Neuronal stem cell (in vitro differentiated cells): ENCODE measurements around the gene CORIN.

Experiments used
- DNase-seq: peaks from one replicate; pipeline ENCODE4 v3.0.0-alpha.2; 2013; ENCODE audit warnings: low spot score
- H2AFZ ChIP-seq: one replicate; pipeline ENCODE4 v1.6.1; 2013; ENCODE audit warnings: mild to moderate bottlenecking, low read length, inconsistent platforms
- H2AK5ac ChIP-seq: 2 replicates; pipeline ENCODE4 v1.6.1; 2013; ENCODE audit warnings: low read depth, mild to moderate bottlenecking, inconsistent platforms, low read length, moderate library complexity, mixed read lengths
- H2BK120ac ChIP-seq: 2 replicates; pipeline ENCODE4 v1.6.1; 2013; ENCODE audit warnings: low read depth, mild to moderate bottlenecking, inconsistent platforms, low read length, moderate library complexity, mixed read lengths
- H2BK12ac ChIP-seq: one replicate; pipeline ENCODE4 v1.6.1; 2013; ENCODE audit warnings: low read length, inconsistent platforms
- H2BK15ac ChIP-seq: 2 replicates; pipeline ENCODE4 v1.6.1; 2013; ENCODE audit warnings: mild to moderate bottlenecking, low read length, inconsistent platforms, mixed read lengths
- H2BK5ac ChIP-seq: one replicate; pipeline ENCODE4 v1.6.1; 2013; ENCODE audit warnings: inconsistent platforms, mild to moderate bottlenecking, low read length, moderate library complexity
- H3K14ac ChIP-seq: one replicate; pipeline ENCODE4 v1.6.1; 2013; ENCODE audit warnings: low read length, inconsistent platforms
- H3K18ac ChIP-seq: 2 replicates; pipeline ENCODE4 v1.6.1; 2013; ENCODE audit warnings: low read length, inconsistent platforms
- H3K23ac ChIP-seq: 2 replicates; pipeline ENCODE4 v1.6.1; 2013; ENCODE audit warnings: low read depth, mild to moderate bottlenecking, mixed read lengths, low read length, inconsistent platforms; ENCODE audit not compliant: poor library complexity
- H3K27ac ChIP-seq: replicated peaks from 3 replicates; pipeline ENCODE4 v1.5.1; 2013; ENCODE audit warnings: low read length, inconsistent platforms
- H3K27me3 ChIP-seq, 3 experiments: 2 replicates each; pipeline ENCODE4 v1.6.1; 2013; ENCODE audit warnings: low read length in 3 of 3, mild to moderate bottlenecking in 2 of 3, inconsistent platforms in 1 of 3, low read depth in 1 of 3, mixed read lengths in 1 of 3, moderate library complexity in 1 of 3; ENCODE audit not compliant: control insufficient read depth in 3 of 3, insufficient read depth in 3 of 3
- H3K36me3 ChIP-seq, 2 donors: replicated peaks in 1 of 2; 2 replicates each; pipeline ENCODE4 v1.6.1; 2013; ENCODE audit warnings: low read length in 2 of 2; ENCODE audit not compliant: control insufficient read depth in 2 of 2, insufficient read depth in 2 of 2
- H3K4ac ChIP-seq: 2 replicates; pipeline ENCODE4 v1.6.1; 2013; ENCODE audit warnings: inconsistent platforms, mild to moderate bottlenecking, low read length, moderate library complexity
- H3K4me1 ChIP-seq, 2 donors: 1 replicate in 1 of 2; 2 replicates in 1 of 2; pipeline ENCODE4 v1.6.1; 2013; ENCODE audit warnings: low read length in 2 of 2, low read depth in 1 of 2; ENCODE audit not compliant: control insufficient read depth in 2 of 2, insufficient read depth in 1 of 2
- H3K4me2 ChIP-seq: one replicate; pipeline ENCODE4 v1.6.1; 2013; ENCODE audit warnings: mild to moderate bottlenecking, low read length, inconsistent platforms; ENCODE audit not compliant: insufficient read depth, poor library complexity, severe bottlenecking
- H3K4me3 ChIP-seq, 2 donors: 2 replicates each; pipeline ENCODE4 v1.5.1; 2013; ENCODE audit warnings: low read length in 2 of 2, mild to moderate bottlenecking in 2 of 2, inconsistent platforms in 1 of 2, moderate library complexity in 1 of 2
- H3K79me1 ChIP-seq: one replicate; pipeline ENCODE4 v1.6.1; 2013; ENCODE audit warnings: low read depth, mild to moderate bottlenecking, inconsistent platforms, low read length, moderate library complexity
- H3K9ac ChIP-seq: one replicate; pipeline ENCODE4 v1.6.1; 2013; ENCODE audit warnings: mild to moderate bottlenecking, low read depth, low read length, inconsistent platforms; ENCODE audit not compliant: poor library complexity
- H3K9me3 ChIP-seq, 2 donors: replicated peaks in 1 of 2; 2 replicates each; pipeline versions ENCODE3 to v1.6.1; 2013; ENCODE audit warnings: low read length in 2 of 2, mild to moderate bottlenecking in 2 of 2, inconsistent platforms in 1 of 2, low read depth in 1 of 2, mixed read lengths in 1 of 2, moderate library complexity in 1 of 2; ENCODE audit not compliant: control insufficient read depth in 2 of 2, insufficient read depth in 1 of 2
- H4K8ac ChIP-seq: one replicate; pipeline ENCODE4 v1.6.1; 2013; ENCODE audit warnings: low read depth, mild to moderate bottlenecking, inconsistent platforms, low read length, moderate library complexity
- H4K91ac ChIP-seq: one replicate; pipeline ENCODE4 v1.6.1; 2013; ENCODE audit warnings: low read length, low read depth, mild to moderate bottlenecking, inconsistent platforms; ENCODE audit not compliant: poor library complexity
- WGBS, 2 donors: extraction: QIAGEN DNeasy Blood & Tissue Kit; methylation state at CpG; one replicate each; pipeline ENCODE4 v1.1.7; 2013; ENCODE audit warnings: missing lambda C conversion rate in 2 of 2, mixed read lengths in 1 of 2; ENCODE audit not compliant: insufficient read length in 2 of 2, insufficient replicate concordance in 1 of 2; ENCODE audit errors: extremely low coverage in 2 of 2; 5-methylcytosine and 5-hydroxymethylcytosine counted together

The CORIN gene

DNA sequence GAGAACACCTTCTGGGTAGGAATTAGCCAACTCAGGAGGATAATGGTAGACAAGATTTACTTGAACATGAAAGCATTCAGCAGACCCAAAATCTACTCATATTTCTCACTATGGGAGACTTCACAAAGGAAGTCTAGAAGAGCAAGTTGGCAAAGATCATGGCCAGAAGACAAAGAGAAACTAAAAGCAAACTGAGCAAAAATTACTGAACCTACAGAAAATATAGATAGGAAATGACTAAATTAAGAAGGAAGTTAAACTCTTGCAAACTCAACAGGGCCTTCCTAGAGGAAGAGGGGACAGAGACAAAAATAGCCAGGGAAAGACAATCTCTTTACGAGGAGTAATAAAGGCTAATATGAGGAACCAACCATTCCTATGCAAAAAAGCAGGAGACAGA lies 18.7 kb downstream of the CORIN start:
- no peak overlapping the region for H3K4me2 ChIP-seq
- H3K27ac ChIP-seq, result no peak overlapping the region
- H3K9ac ChIP-seq, result no peak overlapping the region
- no peak overlapping the region for H3K4me3 ChIP-seq
- H3K27me3 ChIP-seq, result no peaks in the 10 kb centered on the region
- no peaks in the 10 kb centered on the region for H3K79me1 ChIP-seq
- H3K23ac ChIP-seq, result no peak overlapping the region
- no peaks in the 10 kb centered on the region for H3K36me3 ChIP-seq
- no peak overlapping the region for H4K91ac ChIP-seq
- H2AFZ ChIP-seq, result no peak overlapping the region
- H3K9me3 ChIP-seq, result no peaks in the 10 kb centered on the region
- H3K4ac ChIP-seq, result no peak overlapping the region
- no peak for DNase-seq
- no peak overlapping the region for H2BK12ac ChIP-seq
- H2AK5ac ChIP-seq, result no peak overlapping the region
- H3K14ac ChIP-seq, result no peak overlapping the region
- H3K18ac ChIP-seq, result no peak overlapping the region
- no peak overlapping the region for H2BK5ac ChIP-seq
- H2BK120ac ChIP-seq, result no peak overlapping the region
- H4K8ac ChIP-seq, result no peak overlapping the region
- no peak overlapping the region for H2BK15ac ChIP-seq
- no peaks in the 10 kb centered on the region for H3K4me1 ChIP-seq
- WGBS, 2 donors, result no CpG with 5 or more reads among the region's 1 CpG

DNA sequence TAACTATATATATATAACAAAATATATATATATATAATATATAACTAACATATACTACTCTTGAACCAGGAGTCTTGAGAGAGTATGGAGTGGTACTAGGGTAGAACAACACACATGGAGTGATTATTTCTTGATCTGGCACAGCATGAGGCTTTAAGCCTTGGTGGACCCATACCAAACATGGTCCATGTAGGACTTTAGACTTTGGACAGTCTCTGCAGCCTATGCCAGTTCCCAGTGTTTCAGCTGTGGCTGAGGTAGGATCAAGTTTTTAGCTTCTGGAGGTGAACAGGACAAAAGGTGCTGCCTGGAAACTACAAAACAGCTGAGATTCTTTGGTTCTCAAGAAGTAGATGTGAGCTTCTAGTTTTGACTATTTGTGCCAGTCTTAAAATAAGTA lies 20.6 kb downstream of the CORIN start:
- H3K27ac ChIP-seq, result no peak overlapping the region
- no peaks in the 10 kb centered on the region for H3K27me3 ChIP-seq
- H3K36me3 ChIP-seq, result no peaks in the 10 kb centered on the region

DNA sequence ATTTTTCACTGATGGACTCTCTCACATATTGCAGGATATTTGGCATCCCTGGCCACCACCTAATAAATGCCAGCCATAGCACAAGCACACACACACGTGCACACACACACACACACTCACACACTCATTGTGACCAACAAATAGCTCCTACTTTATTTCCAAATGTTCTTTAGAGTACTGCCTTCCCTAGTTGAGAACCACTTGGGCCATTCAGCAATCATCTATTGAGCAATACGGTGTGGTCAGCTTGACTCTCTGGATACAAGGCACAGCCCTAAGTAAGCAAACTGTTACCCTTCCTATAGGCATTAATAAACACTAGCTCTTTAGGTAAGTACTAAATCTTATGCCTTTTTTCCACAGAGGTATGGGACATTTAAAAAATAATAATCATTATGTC lies 21.1 kb downstream of the CORIN start:
- Histone ChIP-seq H3K79me1 (no peaks in the 10 kb centered on the region), H3K36me3 (no peaks in the 10 kb centered on the region), H3K4me2 (no peak overlapping the region), H3K9me3 (no peaks in the 10 kb centered on the region), H2BK12ac (no peak overlapping the region), H3K27ac (no peak overlapping the region), H2AFZ (no peak overlapping the region), H3K9ac (no peak overlapping the region), H2AK5ac (no peak overlapping the region), H3K18ac (no peak overlapping the region), H3K27me3 (no peaks in the 10 kb centered on the region), H3K14ac (no peak overlapping the region), H3K4me3 (no peak overlapping the region), H2BK120ac (no peak overlapping the region), H3K23ac (no peak overlapping the region), H4K91ac (no peak overlapping the region), H2BK15ac (no peak overlapping the region), H3K4me1 (no peaks in the 10 kb centered on the region), H4K8ac (no peak overlapping the region), H2BK5ac (no peak overlapping the region), H3K4ac (no peak overlapping the region)
- no CpG with 5 or more reads among the region's 2 CpGs for WGBS, 2 donors
- DNase-seq, result no peak

More for the DNA sequence above, 20.6 kb downstream of the CORIN start:
- DNase-seq, result no peak
- H2AFZ ChIP-seq, result no peak overlapping the region
- H4K91ac ChIP-seq, result no peak overlapping the region
- no peak overlapping the region for H3K4me3 ChIP-seq
- no peak overlapping the region for H3K4me2 ChIP-seq
- H2BK15ac ChIP-seq, result no peak overlapping the region
- no peaks in the 10 kb centered on the region for H3K79me1 ChIP-seq
- no peak overlapping the region for H3K4ac ChIP-seq
- H3K9ac ChIP-seq, result no peak overlapping the region
- no peaks in the 10 kb centered on the region for H3K9me3 ChIP-seq
- no peak overlapping the region for H2BK5ac ChIP-seq
- no peak overlapping the region for H3K23ac ChIP-seq
- H4K8ac ChIP-seq, result no peak overlapping the region
- H2BK120ac ChIP-seq, result no peak overlapping the region
- H3K18ac ChIP-seq, result no peak overlapping the region
- no peak overlapping the region for H2BK12ac ChIP-seq
- H3K14ac ChIP-seq, result no peak overlapping the region
- no peaks in the 10 kb centered on the region for H3K4me1 ChIP-seq
- H2AK5ac ChIP-seq, result no peak overlapping the region

DNA sequence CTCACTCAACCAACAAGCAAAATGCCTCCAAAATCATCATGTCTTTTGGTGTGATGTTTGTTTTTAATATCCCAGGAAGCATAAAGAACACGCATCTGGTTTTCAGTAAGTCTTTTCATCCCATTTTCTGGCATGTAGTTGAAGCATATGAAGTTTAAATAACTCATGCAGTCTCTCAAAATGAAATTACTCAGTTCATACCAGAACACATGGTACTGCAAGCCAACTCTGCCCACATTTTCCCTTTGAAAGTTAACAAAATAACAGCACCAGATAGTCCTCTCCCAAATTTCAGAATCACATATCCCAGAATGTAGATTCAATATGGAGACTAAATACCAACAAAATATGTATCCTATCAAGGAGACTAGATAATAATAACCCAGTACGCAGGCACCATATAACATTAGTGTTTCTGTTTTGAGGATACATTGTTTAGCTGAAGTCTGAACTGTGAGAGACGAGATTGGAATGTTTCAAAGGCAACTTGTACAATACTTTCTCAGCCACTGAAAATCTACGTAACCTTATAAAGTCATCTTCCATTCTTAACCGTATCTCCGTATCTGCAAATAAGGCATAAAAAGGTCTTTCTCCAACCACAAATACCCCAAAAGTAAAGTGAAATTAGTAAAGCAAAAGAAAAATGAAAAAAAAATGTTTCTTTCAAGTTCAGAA lies 23.1 kb downstream of the CORIN start:
- Histone ChIP-seq H3K23ac (no peak overlapping the region), H3K4ac (no peak overlapping the region), H3K4me2 (no peak overlapping the region), H3K79me1 (no peaks in the 10 kb centered on the region), H2BK15ac (no peak overlapping the region), H3K27ac (no peak overlapping the region), H2BK12ac (no peak overlapping the region), H3K9ac (no peak overlapping the region), H3K9me3 (no peaks in the 10 kb centered on the region), H3K36me3 (no peaks in the 10 kb centered on the region), H4K91ac (no peak overlapping the region), H2BK120ac (no peak overlapping the region), H3K18ac (no peak overlapping the region), H2BK5ac (no peak overlapping the region), H3K4me1 (no peaks in the 10 kb centered on the region), H2AFZ (no peak overlapping the region), H3K4me3 (no peak overlapping the region), H3K14ac (no peak overlapping the region), H3K27me3 (no peaks in the 10 kb centered on the region), H4K8ac (no peak overlapping the region), H2AK5ac (no peak overlapping the region)
- no CpG with 5 or more reads among the region's 6 CpGs for WGBS, 2 donors
- no peak for DNase-seq
